Activated T-helper 1 cell treated with Interleukin-2 at 50 U/mL for 16 hours (primary cell): ENCODE data around the gene TBX1.

Experiments
- DNase-seq: peaks from one replicate; pipeline ENCODE4 v3.0.0-alpha.2; 2020; ENCODE audit warnings: low read depth

TBX1 gene

DNA sequence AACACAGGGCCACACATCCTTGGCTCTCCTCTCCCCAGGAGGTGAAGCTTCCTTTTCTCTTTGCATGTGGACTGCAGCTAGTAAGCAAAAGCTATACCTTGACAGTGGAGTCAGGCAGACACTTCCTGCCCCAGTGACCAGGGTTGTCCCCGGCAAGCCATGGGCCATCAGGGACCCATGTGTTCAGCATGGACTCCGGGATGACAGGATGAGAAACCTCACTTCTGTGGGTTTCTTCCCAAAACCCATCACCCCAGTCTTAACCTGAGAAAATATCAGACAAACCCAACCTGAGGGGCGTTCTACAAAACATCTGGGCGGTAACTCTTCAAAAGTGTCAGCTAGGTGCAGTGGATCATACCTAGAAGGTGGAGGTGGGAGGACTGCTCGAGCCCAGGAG is 53.9 kb downstream of the TBX1 start:
- no peak for DNase-seq

GRCh38 chr22:19815093-19815822 is 54.7 kb downstream of the TBX1 start:
- DNase-seq, result no peak

DNA sequence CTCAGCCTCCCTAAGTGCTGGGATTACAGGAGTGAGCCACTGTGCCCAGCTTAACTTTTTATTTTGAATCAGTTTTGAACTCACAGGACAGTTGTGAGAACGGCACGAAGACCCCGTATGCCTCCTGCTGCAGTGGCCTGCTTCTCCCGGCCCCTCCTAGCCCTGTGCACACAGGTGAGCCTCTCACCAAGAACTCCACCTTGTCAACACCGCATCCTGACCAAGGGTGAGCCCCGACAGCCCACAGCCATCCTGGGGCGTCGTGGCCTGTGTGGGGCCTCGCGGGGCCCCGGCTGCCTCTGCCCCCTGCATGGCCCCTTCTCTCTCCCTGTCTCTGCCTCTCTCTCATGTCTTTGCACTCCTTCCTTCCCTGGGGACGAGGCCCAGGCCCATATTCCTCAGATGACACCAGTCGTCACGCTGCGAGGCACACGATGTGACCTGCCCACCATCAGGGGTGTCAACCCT is 55.3 kb downstream of the TBX1 start:
- DNase-seq, result no peak

DNA sequence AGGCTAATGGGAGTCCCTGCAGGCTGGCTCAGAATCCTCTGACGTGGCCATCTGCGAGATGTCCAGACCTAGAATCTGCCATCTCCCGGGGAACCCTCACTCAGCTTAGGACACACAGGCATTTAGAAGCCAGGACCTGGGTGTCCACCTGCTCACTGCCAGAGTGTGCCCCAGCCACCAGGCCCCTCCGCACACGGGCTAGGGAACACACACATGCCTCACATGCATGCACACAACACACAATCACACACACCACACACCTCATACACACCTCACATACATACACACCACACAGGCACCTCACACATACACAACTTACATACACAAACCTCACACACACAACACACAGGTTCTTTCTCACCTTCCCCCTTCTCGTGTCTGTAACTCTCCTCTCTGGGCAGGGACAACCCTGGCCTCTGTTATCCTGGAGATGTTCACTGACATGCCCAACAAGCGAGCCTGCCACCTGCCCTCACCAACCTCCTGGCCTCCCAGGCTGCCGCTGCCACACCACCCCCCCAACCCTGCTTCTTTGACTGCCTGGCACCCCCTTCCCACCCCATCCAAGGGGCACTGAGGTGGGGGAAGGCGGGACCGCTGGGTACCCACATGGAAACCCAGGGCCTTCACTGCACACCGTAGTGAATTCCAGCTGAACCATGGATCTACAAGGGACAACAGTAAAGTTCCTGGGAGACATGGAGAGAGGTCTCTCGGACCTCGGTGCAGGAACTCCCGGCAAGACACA is 56.0 kb downstream of the TBX1 start:
- no peak for DNase-seq
